ENCODE data around the gene TBC1D8B.

DNA sequence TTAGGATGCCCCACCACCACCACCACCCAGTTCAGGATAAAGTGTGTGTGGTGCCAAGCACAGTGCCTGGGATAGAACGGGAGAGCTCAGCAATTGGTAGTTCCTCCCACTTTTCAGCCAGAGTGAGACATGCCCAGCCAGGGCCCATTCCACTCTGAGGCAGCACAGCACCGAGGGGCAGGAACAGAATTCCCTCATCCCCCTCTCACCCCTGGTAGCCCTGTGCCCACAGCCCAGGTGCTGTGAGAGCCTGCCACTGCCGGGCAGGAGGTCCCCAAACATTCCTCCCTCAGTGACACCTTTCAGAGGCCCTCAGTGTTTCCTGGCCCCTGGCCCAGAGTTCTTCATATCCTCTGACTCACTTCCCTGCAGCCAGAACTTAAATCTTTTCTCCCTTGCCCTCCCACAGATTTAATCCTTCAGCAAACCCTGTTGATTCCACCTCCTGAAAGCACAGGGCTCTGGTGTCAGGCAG is 92.5 kb downstream of the TBC1D8B start:
- TF ChIP-seq, protein P1, sequence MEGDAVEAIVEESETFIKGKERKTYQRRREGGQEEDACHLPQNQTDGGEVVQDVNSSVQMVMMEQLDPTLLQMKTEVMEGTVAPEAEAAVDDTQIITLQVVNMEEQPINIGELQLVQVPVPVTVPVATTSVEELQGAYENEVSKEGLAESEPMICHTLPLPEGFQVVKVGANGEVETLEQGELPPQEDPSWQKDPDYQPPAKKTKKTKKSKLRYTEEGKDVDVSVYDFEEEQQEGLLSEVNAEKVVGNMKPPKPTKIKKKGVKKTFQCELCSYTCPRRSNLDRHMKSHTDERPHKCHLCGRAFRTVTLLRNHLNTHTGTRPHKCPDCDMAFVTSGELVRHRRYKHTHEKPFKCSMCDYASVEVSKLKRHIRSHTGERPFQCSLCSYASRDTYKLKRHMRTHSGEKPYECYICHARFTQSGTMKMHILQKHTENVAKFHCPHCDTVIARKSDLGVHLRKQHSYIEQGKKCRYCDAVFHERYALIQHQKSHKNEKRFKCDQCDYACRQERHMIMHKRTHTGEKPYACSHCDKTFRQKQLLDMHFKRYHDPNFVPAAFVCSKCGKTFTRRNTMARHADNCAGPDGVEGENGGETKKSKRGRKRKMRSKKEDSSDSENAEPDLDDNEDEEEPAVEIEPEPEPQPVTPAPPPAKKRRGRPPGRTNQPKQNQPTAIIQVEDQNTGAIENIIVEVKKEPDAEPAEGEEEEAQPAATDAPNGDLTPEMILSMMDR (IDR thresholded peaks at IDR 0.05), result no peak
- no peak for TF ChIP-seq POLR2A (IDR thresholded peaks at IDR 0.05)
